HepG2 (cell line): ENCODE results near the gene ZWILCH. TPM values are rescaled to one million over a fixed set of nuclear protein-coding genes. Genes with fewer than 3 reads are reported as not detected.

ENCODE experiments used
- ARNTL ChIP-seq: sonication (generic); formaldehyde crosslinking; IDR thresholded peaks from 2 replicates; pipeline ENCODE4 v1.4.0; 2020; ENCODE audit warnings: mild to moderate bottlenecking, missing genetic modification reagents
- ATF6 ChIP-seq: sonication (generic); formaldehyde crosslinking; conservative IDR thresholded peaks from 2 replicates; pipeline ENCODE4 v1.4.0; 2020; ENCODE audit warnings: missing genetic modification reagents
- EP300 ChIP-seq, 3 experiments: sonication (generic) in 1 of 3; formaldehyde crosslinking in 1 of 3; IDR thresholded peaks; 2 replicates each; pipeline versions ENCODE4 v1.5.1 to v1.6.1; 2011 to 2020; ENCODE audit warnings: low read depth in 2 of 3, low read length in 2 of 3, borderline replicate concordance in 1 of 3, improper control_type of control experiment in 1 of 3, mild to moderate bottlenecking in 1 of 3, missing genetic modification reagents in 1 of 3, moderate library complexity in 1 of 3
- MAFF ChIP-seq: IDR thresholded peaks from 2 replicates; pipeline ENCODE4 v1.6.1; 2011; ENCODE audit warnings: low read depth, low read length, improper control_type of control experiment
- MZF1 ChIP-seq: sonication (generic); formaldehyde crosslinking; IDR thresholded peaks from 2 replicates; pipeline ENCODE4 v1.8.1; 2023; ENCODE audit warnings: mild to moderate bottlenecking, missing genetic modification reagents, borderline replicate concordance
- NFE2L1 ChIP-seq: sonication (generic); formaldehyde crosslinking; IDR thresholded peaks from 2 replicates; pipeline ENCODE4 v1.4.0; 2020; ENCODE audit warnings: missing genetic modification reagents, mild to moderate bottlenecking, borderline replicate concordance
- RFX1 ChIP-seq: fragments of 450-650 bp; IDR thresholded peaks from 2 replicates; pipeline ENCODE4 v1.6.1; 2017
- SRSF4 ChIP-seq: fragments of 200-400 bp; formaldehyde crosslinking; IDR thresholded peaks from one replicate; pipeline ENCODE4 v1.6.1; 2018; ENCODE audit warnings: mild to moderate bottlenecking, low read depth, low read length, moderate library complexity; ENCODE audit not compliant: poor library complexity, severe bottlenecking
- TFDP2 ChIP-seq: sonication (generic); formaldehyde crosslinking; IDR thresholded peaks from 2 replicates; pipeline ENCODE4 v1.4.0; 2020; ENCODE audit warnings: missing genetic modification reagents
- ZFP36L1 ChIP-seq: sonication (generic); formaldehyde crosslinking; IDR thresholded peaks from 2 replicates; pipeline ENCODE4 v1.8.0; 2022; ENCODE audit warnings: mild to moderate bottlenecking, missing genetic modification reagents, moderate library complexity
- ZNF207 ChIP-seq: fragments of 450-650 bp; IDR thresholded peaks from 2 replicates; pipeline ENCODE4 v1.6.1; 2016; ENCODE audit warnings: antibody characterized with exemption, borderline replicate concordance
- ZNF251 ChIP-seq: sonication (generic); formaldehyde crosslinking; IDR thresholded peaks from 2 replicates; pipeline ENCODE4 v1.9.0; 2021; ENCODE audit warnings: mild to moderate bottlenecking, missing genetic modification reagents
- ZNF260 ChIP-seq: sonication (generic); formaldehyde crosslinking; IDR thresholded peaks from 2 replicates; pipeline ENCODE4 v1.4.0; 2020; ENCODE audit warnings: missing genetic modification reagents, low read depth, mild to moderate bottlenecking, borderline replicate concordance
- ZNF383 ChIP-seq: sonication (generic); formaldehyde crosslinking; IDR thresholded peaks from 2 replicates; pipeline ENCODE4 v1.4.0; 2020; ENCODE audit warnings: missing genetic modification reagents, mild to moderate bottlenecking, borderline replicate concordance
- ZNF768 ChIP-seq: sonication (generic); formaldehyde crosslinking; IDR thresholded peaks from 2 replicates; pipeline ENCODE4 v1.4.0; 2020; ENCODE audit warnings: missing genetic modification reagents
- ZNF839 ChIP-seq: sonication (generic); formaldehyde crosslinking; IDR thresholded peaks from 2 replicates; pipeline ENCODE4 v1.4.0; 2020; ENCODE audit warnings: missing genetic modification reagents, mild to moderate bottlenecking, borderline replicate concordance
- ZSCAN29 ChIP-seq: sonication (generic); formaldehyde crosslinking; conservative IDR thresholded peaks from 2 replicates; pipeline ENCODE4 v1.4.0; 2020; ENCODE audit warnings: mild to moderate bottlenecking, missing genetic modification reagents
- ZSCAN30 ChIP-seq: sonication (generic); formaldehyde crosslinking; IDR thresholded peaks from 2 replicates; pipeline ENCODE4 v1.5.0; 2020; ENCODE audit warnings: mild to moderate bottlenecking, missing genetic modification reagents
- polyA plus RNA-seq, 8 experiments: library from polyadenylated mRNA; depleted of rRNA in 3 of 8; stranded (reverse) in 7 of 8; unstranded in 1 of 8; fragments of >200 nt; fragmentation: Illumina TruSeq in 4 of 8; extraction: Trizol in 4 of 8; gene quantifications; 2 replicates each; pipeline versions ENCODE4 v1.2.1 to v1.2.3, GENCODE V29; 2011 to 2016; ENCODE audit warnings: low read depth in 4 of 8, missing spikeins in 1 of 8, mixed read lengths in 1 of 8; ENCODE audit not compliant: insufficient read depth in 1 of 8
- total RNA-seq, 5 experiments: library from RNA; depleted of rRNA; stranded (reverse); fragments of >200 nt; fragmentation: Illumina TruSeq; extraction: Trizol; gene quantifications; 2 replicates each; pipeline ENCODE4 v1.2.3, GENCODE V29; 2016; ENCODE audit warnings: low read depth in 1 of 5
- TF ChIP-seq, protein P1 (sequence below): sonication (generic); formaldehyde crosslinking; IDR thresholded peaks from 2 replicates; pipeline ENCODE4 v1.5.1; 2020; ENCODE audit warnings: mild to moderate bottlenecking, missing genetic modification reagents
- TF ChIP-seq, protein P2 (sequence below): sonication (generic); formaldehyde crosslinking; IDR thresholded peaks from 2 replicates; pipeline ENCODE4 v1.8.0; 2022; ENCODE audit warnings: low read depth, missing genetic modification reagents

Gene ZWILCH
- total and polyA plus RNA-seq, 2 of the 13 experiments (the other 11 are each of a cell fraction or from before 2014, with no cell fraction given), result 9.5 to 27.8 TPM

- TF ChIP-seq, protein P1, sequence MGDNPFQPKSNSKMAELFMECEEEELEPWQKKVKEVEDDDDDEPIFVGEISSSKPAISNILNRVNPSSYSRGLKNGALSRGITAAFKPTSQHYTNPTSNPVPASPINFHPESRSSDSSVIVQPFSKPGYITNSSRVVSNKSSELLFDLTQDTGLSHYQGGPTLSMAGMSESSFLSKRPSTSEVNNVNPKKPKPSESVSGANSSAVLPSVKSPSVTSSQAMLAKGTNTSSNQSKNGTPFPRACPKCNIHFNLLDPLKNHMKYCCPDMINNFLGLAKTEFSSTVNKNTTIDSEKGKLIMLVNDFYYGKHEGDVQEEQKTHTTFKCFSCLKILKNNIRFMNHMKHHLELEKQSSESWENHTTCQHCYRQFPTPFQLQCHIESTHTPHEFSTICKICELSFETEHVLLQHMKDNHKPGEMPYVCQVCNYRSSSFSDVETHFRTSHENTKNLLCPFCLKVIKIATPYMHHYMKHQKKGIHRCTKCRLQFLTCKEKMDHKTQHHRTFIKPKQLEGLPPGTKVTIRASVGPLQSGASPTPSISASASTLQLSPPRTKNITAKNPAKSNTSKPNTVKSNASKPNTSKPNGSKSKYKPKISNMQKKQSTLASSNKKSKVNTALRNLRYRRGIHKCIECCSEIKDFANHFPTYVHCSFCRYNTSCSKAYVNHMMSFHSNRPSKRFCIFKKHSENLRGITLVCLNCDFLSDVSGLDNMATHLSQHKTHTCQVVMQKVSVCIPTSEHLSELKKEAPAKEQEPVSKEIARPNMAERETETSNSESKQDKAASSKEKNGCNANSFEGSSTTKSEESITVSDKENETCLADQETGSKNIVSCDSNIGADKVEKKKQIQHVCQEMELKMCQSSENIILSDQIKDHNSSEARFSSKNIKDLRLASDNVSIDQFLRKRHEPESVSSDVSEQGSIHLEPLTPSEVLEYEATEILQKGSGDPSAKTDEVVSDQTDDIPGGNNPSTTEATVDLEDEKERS (CRISPR knock-in tag), result peak; percentile 82; the same call in 1 of the 2 replicates
- no peak for TF ChIP-seq ZNF383 (CRISPR knock-in tag)
- TF ChIP-seq ZNF839, result no peak; the same call in 1 of the 2 replicates
- no peak for TF ChIP-seq MZF1 (CRISPR knock-in tag)
- TF ChIP-seq ZNF260, result no peak
- TF ChIP-seq EP300 (IDR thresholded peaks at IDR 0.05; ENCODE audit: low read depth in 2 of 2, low read length in 2 of 2), result no peak
- TF ChIP-seq EP300 (CRISPR knock-in tag; IDR thresholded peaks at IDR 0.05; ENCODE audit: borderline replicate concordance), result no peak
- 0 out of 2 replicates have a peak, but pooled peaks have one; percentile 20 for TF ChIP-seq TFDP2
- TF ChIP-seq ZNF768 (CRISPR knock-in tag), result peak; percentile 72; the same call in 1 of the 2 replicates
- TF ChIP-seq RFX1, result no peak
- TF ChIP-seq MAFF, result no peak
- no peak; the same call in 1 of the 2 replicates for TF ChIP-seq ZSCAN29 (CRISPR knock-in tag)
- TF ChIP-seq NFE2L1 (CRISPR knock-in tag), result no peak
- 0 out of 2 replicates have a peak, but pooled peaks have one; percentile 31 for TF ChIP-seq ARNTL
- TF ChIP-seq ZFP36L1 (CRISPR knock-in tag), result 0 out of 2 replicates have a peak, but pooled peaks have one; percentile 62
- TF ChIP-seq, protein P2, sequence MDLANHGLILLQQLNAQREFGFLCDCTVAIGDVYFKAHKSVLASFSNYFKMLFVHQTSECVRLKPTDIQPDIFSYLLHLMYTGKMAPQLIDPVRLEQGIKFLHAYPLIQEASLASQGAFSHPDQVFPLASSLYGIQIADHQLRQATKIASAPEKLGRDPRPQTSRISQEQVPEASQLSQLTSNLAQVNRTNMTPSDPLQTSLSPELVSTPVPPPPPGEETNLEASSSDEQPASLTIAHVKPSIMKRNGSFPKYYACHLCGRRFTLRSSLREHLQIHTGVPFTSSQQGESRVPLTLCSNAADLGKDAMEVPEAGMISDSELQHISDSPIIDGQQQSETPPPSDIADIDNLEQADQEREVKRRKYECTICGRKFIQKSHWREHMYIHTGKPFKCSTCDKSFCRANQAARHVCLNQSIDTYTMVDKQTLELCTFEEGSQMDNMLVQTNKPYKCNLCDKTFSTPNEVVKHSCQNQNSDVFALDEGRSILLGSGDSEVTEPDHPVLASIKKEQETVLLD (CRISPR knock-in tag), result no peak
- no peak for TF ChIP-seq ZNF251 (CRISPR knock-in tag)
- peak; percentile 29 for TF ChIP-seq SRSF4
- TF ChIP-seq ZNF207, result no peak
- no peak for TF ChIP-seq ZSCAN30
- TF ChIP-seq ATF6 (CRISPR knock-in tag), result 0 out of 2 replicates have a peak, but pooled peaks have one; percentile 68
These were observed 7.3 kb upstream of the ZWILCH start, which contains the start of gene SNAPC5 (continued) for GRCh38 chr15:66497502-66498455.
